Measurements from ENCODE around the gene HOXC4. TPM values are rescaled to one million over a fixed set of nuclear protein-coding genes. Genes with fewer than 3 reads are reported as not detected.
"Not testable (repeated sequence)": the region's sequence is repeated elsewhere in the genome, so short reads cannot be mapped to it uniquely, and the experiment has no call there.

The HOXC4 gene
- total RNA-seq, 1 donor from 2014 or later, result 3.6 TPM

DNA sequence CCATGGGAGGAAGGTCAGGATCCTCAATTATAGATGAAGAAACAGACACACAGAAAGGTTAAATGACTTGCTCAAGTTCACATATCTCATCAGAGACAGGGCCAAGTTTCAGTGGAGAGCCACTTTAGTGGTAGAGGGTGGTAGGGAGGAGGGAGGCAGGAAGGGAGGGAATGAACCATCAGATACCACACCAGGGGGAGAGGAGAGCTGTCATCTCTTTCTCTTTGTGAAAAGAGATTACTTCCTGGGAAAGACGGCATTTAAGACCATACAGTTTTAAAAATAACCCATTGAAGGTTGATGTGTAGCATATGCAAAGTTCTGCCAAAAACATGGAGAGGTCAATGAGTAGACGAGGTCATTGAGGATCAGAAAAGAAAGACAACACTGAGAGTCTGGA is 39.3 kb downstream of the HOXC4 start:
- DNase-seq, result not testable (repeated sequence)

DNA sequence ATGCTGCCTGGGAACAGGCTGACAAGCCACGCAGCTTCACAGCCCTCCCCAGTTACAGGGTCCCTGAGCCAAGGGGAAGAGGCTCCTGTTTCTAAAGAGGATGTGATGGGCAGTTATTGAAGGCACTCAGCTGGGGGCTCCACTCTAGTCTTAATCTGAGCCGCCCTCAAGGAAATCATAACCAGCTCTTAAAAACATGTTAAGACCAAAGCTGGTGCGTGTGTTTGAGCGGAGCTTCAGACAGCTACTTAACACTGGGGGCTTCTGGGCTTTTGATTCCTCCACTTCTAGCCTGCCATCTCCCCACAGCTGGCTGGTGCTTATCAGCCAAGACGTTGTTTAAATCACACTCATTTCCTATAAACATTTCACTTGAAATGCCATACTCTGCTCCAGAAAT is 42.3 kb downstream of the HOXC4 start:
- DNase-seq, result not testable (repeated sequence)

DNA sequence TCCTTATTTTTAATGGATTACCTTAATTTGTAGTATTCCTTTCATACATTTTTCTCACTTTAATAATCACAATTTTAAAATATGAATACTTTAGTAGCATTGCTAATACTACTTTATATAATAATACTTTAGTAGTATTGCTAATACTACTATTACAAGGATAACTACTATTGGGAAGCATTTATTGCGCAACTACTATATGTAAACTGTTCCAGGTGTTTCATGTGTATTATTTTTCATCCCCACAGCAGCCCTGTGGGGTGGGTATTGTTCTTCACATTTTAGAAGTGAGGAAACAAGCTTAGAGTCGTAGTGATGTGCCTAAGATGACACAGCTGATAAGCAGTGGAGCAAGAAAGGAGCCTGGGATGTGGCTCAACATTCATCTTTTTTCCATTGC is 45.0 kb downstream of the HOXC4 start:
- DNase-seq, result not testable (repeated sequence)

DNA sequence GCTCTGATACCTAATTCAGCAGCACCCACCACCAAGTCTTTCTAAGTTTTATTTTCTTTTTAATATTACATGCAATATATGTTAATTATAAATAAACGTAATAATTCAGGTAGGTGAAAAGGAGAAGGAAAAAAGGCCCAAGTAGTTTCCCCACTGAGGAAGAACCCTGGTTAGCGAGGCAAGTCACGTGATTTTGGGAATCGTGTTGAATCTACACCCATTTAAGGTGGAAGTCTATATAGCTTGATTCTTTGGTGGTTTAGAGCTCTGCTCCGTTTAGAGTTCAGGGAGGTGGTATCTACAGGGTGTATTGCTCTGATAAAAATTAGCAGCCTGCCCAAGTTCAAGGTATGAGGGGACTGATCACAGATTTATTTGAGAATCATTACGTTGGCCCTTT is 47.0 kb downstream of the HOXC4 start:
- DNase-seq, result not testable (repeated sequence)

DNA sequence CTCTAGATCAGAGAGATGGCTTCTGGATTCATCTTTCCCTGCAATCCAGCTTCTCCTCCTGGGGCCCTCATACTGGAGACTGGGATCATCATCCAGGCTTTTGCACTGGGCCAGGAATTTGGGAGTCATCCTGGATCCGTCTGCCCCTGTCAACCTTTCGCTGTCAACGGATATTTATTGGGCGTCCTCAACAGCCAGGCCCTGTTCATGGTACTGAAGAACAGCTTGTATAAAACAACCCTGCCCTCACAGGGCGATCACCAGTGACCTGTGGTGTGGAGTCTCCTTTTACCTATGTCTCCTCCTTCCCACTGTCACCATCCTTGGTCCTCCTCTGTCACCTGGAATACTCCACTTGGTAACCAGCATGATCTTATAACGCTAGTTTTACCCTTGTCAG is 48.6 kb downstream of the HOXC4 start:
- not testable (repeated sequence) for DNase-seq

DNA sequence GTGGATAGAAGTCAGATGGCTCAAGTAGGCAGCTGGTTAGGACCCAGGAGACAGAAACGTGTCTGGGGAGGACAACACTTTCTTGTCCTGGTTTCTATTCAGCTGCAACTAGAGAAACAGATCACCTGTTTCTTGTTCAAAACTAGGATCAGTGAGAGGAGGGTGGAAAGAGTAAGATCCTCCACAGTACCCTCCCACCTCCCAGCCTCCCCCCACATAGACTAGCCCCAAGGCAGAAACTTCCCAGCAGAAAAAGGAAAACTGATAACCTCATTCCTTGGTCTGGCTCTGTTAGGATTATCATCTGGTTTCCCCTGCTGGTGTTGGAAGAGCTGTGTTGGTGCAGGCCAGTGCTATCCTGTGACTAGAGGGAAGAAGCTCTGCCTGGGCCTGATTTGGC is 50.2 kb downstream of the HOXC4 start:
- DNase-seq, result not testable (repeated sequence)

Small RNAs within 50 kb of the gene (small RNA-seq; reads per million reads assigned to genes)
- gene HOXC5 (ENCODE audit: low replicate concordance), result not detected
- gene MIR615 (ENCODE audit: low replicate concordance), result 8.7 reads per million, percentile 92 among the genes with 10 or more reads in this experiment
- not detected for gene RF00019 (ENCODE audit: low replicate concordance)

Other genes starting within 250 kb of the HOXC4 start
- 5.8 TPM for gene HOXC13, start 115.0 kb upstream of the HOXC4 start, total RNA-seq
- gene HOXC12, start 98.9 kb upstream of the HOXC4 start, total RNA-seq, result 0.30 TPM
- gene HOXC11, start 80.7 kb upstream of the HOXC4 start, total RNA-seq, result 2.4 TPM
- gene HOTAIR, start 78.9 kb upstream of the HOXC4 start, total RNA-seq, result 0.79 TPM
- 2.6 TPM for gene HOXC10, start 68.7 kb upstream of the HOXC4 start, total RNA-seq
- gene HOXC9, start 53.7 kb upstream of the HOXC4 start, total RNA-seq, result 4.0 TPM
- 2.0 TPM for gene HOXC8, start 44.9 kb upstream of the HOXC4 start, total RNA-seq
- 6.0 TPM for gene HOXC6, start 25.4 kb upstream of the HOXC4 start, total RNA-seq
- gene HOXC5, start 20.8 kb upstream of the HOXC4 start, total RNA-seq, result 1.4 TPM
- 20.9 TPM for gene SMUG1, start 135.2 kb downstream of the HOXC4 start, total RNA-seq
- gene CBX5, start 226.3 kb downstream of the HOXC4 start, total RNA-seq, result 47.6 TPM
- 745 TPM for gene HNRNPA1, start 226.9 kb downstream of the HOXC4 start, total RNA-seq
- gene NFE2, start 247.2 kb downstream of the HOXC4 start, total RNA-seq, result 5.7 TPM